Measurements from ENCODE around the gene HIGD1B.

DNA sequence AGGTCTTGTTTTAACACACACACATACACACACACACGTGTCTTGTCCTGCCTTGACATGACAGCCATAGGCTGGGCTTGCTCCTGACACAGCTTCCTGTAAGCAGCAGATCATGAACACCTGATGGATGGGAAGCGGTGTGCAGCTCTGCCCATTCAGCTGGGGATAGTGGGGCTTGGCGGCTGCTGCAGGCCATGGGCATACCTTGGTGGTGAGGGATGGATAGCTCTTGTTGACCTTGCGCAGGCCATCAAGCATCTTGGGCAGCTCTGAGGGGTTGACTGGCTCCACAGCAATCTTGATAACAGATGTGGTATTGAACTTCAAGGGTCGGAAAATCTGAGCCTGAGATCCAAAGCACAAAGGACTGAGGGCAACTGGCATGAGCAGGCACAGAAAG is 12.0 kb downstream of the HIGD1B start:
- TF ChIP-seq PATZ1 (CRISPR knock-in tag; IDR thresholded peaks at IDR 0.05) (no peak), ZNF513 (CRISPR knock-in tag; conservative IDR thresholded peaks at IDR 0.05) (no peak), POLR2AphosphoS5 (IDR thresholded peaks at IDR 0.05; ENCODE audit: low read depth, low read length) (no peak)

Data from HepG2 (cell line).